GM19438 (cell line): ENCODE data around the gene PSMD7.
"Not testable (repeated sequence)": the region's sequence is repeated elsewhere in the genome, so short reads cannot be mapped to it uniquely, and the experiment has no call there.

ENCODE experiments used
- ATAC-seq: cut with Tn5 transposase; IDR thresholded peaks from one replicate; pipeline ENCODE4 v1.9.1; 2021; ENCODE audit warnings: low read depth; ENCODE audit not compliant: unreplicated experiment

PSMD7 gene

GRCh38 chr16:74291577-74292208 is 4.9 kb upstream of the PSMD7 start:
- ATAC-seq = no peak

- peak; percentile 20 for ATAC-seq
Observed at GRCh38 chr16:74296104-74296431, 546 bp upstream of the PSMD7 start.

- peak; percentile 35 for ATAC-seq
Observed at GRCh38 chr16:74297145-74297665, 591 bp downstream of the PSMD7 start.

- no peak for ATAC-seq
Observed at GRCh38 chr16:74298104-74298503, 1.5 kb downstream of the PSMD7 start.

GRCh38 chr16:74302341-74302740 is 5.7 kb downstream of the PSMD7 start:
- ATAC-seq = no peak

GRCh38 chr16:74304164-74304834 is 7.7 kb downstream of the PSMD7 start:
- no peak for ATAC-seq

- ATAC-seq = no peak
Observed at GRCh38 chr16:74304835-74305176, 8.2 kb downstream of the PSMD7 start.

DNA sequence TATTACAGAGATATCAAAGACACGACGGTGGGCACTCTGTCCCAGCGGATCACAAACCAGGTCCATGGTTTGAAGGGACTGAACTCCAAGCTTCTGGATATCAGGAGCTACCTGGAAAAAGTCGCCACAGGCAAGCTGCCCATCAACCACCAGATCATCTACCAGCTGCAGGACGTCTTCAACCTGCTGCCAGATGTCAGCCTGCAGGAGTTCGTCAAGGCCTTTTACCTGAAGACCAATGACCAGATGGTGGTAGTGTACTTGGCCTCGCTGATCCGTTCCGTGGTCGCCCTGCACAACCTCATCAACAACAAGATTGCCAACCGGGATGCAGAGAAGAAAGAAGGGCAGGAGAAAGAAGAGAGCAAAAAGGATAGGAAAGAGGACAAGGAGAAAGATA is 8.7 kb downstream of the PSMD7 start:
- no peak for ATAC-seq

GRCh38 chr16:74305978-74306784 is 9.6 kb downstream of the PSMD7 start:
- no peak for ATAC-seq

DNA sequence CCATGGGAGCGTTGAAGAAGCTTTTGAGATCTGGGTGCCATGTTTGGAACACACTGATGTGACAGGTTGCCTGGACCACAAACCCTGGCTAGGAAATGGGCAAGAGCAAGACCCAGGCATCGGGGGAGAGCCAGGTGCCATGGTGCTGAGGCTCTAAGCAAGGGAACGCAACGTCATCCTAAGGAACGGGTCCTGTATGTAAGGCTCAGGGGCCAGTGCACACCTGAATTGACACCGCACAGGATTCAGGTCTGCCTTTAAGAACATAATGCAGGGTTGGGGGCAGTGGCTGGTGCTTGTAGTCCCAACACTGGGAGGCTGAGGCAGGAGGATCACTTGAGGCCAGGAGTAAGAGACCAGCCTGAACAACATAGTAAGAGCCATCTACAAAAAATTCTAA is 10.8 kb downstream of the PSMD7 start:
- no peak for ATAC-seq

GRCh38 chr16:74309789-74310781 is 13.5 kb downstream of the PSMD7 start:
- peak; percentile 59 for ATAC-seq

GRCh38 chr16:74315059-74315458 is 18.4 kb downstream of the PSMD7 start:
- ATAC-seq = no peak

DNA sequence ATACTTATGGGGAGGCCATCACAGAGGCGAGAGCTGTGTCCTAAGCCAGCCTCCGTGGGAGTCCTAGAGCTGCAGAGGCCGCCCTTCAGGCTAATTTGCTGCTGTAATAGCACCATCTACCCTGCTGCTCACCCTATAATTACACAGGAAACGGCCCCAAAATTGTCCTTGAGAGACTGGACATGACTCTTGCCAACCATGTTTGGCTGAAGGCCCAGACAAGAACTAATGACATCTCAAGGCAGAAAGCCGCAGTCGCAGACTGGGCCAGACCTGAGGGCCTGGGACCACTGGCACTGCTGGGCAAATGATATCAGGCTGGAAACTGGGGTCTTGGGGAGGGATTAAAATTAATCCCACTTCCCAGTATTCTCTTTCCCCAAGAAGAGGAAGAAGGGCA is 24.1 kb downstream of the PSMD7 start:
- ATAC-seq = no peak

GRCh38 chr16:74321356-74321755 is 24.7 kb downstream of the PSMD7 start:
- ATAC-seq = no peak

DNA sequence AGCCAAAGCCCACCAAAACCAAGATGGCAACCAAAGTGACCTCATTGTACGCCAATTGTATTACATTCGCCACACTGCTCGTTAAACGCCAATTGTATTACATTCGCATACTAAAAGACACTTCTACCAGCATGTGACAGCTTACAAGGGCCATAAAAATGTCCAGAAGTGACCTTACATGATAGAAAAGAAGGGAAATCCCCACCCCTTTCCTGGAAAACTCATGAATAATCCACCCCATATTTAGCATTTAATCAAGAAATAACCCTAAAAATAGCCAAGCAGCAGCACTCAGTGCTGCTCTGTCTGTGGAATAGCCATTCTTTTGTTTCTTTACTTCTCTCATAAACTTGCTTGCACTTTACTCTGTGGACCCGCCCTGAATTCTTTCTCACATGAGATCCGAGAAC is 25.7 kb downstream of the PSMD7 start:
- ATAC-seq = no peak

- ATAC-seq = not testable (repeated sequence)
Observed at GRCh38 chr16:74324777-74325176, 28.2 kb downstream of the PSMD7 start.

DNA sequence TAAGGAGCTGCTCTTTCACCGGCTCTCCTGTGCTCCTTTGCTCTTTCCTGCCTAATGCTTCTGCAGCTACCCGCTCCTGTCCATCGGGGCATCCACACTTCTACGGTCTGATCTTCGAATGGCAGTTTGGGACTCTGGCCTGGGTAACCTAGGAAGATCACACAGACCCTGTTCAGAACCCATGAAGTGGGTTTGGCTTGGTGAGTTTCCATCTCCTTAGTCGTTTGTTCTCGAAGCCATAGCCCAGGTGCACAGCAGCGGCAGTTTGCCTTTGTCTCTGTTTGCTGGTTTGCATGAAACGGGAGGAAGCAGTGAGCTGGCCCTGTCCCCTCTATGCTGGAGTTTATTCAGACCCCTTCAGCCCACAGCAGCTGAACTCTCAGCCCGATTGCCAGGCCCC is 29.0 kb downstream of the PSMD7 start:
- no peak for ATAC-seq

- ATAC-seq = not testable (repeated sequence)
Observed at GRCh38 chr16:74328346-74328745, 31.7 kb downstream of the PSMD7 start.

DNA sequence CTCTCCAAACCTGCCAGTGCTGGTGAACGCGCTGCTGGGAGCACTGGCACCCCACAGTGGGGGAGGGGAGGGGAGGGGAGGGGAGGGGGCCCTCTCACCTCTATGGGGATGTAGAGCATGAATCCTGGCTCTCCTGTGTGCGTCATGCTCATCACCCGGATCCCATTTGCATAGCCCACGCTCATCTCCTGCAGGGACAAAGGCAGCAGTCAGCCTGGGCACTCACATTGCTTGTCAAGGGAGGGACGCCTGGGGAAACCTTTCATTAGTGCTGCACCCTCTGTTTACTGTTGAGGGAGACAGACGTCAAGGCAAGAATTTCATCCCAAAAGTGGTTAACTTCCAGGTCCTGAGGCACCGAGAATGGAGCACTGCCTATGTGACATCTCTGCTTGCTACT is 35.9 kb downstream of the PSMD7 start:
- not testable (repeated sequence) for ATAC-seq

DNA sequence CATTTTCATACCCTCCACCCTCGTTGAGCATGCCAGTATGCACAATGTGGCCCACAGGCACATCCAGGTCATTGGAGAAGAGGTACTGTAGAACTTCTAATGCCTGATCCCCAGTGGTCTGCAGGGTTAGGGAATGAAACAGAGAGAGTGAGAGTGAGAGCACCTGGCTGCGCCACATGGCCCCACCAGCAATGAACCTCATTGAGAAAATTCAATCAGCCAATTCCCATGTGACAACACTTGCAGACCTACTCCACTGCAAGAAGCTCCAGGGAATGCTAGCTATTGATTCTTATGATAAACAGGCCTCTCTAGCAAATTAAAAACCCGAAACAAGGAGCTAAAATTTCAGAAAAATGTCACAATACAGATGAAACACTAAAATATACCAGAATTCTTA is 40.9 kb downstream of the PSMD7 start:
- ATAC-seq = not testable (repeated sequence)
